Measurements from ENCODE around the gene SPIB. TPM values are rescaled to one million over a fixed set of nuclear protein-coding genes. Genes with fewer than 3 reads are reported as not detected.

Gene SPIB
- total RNA-seq, 4 donors from 2014 or later, result not detected

DNA sequence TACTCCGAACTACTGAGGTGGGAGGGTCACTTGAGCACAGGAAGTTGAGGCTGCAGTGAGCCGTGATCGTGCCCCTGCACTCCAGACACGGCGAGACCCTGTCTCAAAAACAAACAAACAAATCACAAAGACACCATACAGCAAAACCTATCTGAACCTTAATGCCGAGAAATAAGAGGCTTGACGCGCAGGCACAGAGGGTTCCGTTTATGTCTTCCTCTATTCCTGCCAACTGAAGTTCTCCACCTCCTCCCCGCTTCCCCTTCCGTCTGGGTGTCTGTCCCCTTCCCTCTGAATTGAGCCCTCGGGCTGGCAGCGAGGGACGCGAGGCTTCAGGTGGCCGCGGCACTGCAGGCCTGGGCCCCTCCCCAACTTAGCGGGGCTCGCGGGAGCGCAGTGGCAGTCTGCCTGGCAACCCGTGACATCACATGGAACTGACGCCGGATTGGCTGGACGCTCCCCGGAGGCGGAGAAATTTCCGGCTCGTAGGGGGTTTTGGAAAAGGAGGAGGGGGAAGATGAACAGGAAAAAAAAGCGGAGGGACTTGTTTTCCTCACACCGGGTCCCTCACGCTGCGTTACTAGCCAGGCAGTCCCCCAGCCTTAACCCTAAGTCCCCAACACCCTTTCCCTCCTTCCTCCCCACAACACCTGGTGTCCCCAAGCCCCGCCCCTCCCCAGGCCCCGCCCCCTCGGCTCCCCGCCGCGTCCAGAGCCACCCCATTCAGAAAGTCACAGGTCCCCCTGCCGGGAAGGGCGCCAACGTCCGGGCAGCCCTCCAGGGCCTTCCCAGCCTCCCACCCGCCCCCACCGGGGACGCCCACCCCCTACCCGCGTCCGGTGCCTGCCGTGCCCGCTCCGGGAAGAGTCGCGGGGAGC is 12.8 kb downstream of the SPIB start:
- Histone ChIP-seq H3K4me3 (peak overlapping the region; percentile 36 to 67), H3K27me3 (peaks cover 71% of the 10 kb centered on the region), H3K9me3 (no peaks in the 10 kb centered on the region), H3K4me1 (peaks cover 0 to 30% (median 7%) of the 10 kb centered on the region in 3 donors), H3K27ac (peak overlapping the region in 3 of 4 donors; percentile 58 to 72 (median 62)), H3K36me3 (no peaks in the 10 kb centered on the region)
- no peak for TF ChIP-seq POLR2AphosphoS5 (IDR thresholded peaks at IDR 0.05)
- no peak for TF ChIP-seq POLR2A (IDR thresholded peaks at IDR 0.05)
- TF ChIP-seq CTCF (IDR thresholded peaks at IDR 0.05), result no peak
- TF ChIP-seq EP300 (IDR thresholded peaks at IDR 0.05), result no peak
- 0 to 3% methylated on average over 11 of the region's 54 CpGs for WGBS, 2 donors (ENCODE audit: low coverage in 1 of 2)
- peak; percentile 88 for ATAC-seq

- no peak for ATAC-seq
- no peaks in the 10 kb centered on the region for H3K36me3 ChIP-seq
- peak within 1 kb of the TSS in 3 of 4 donors; percentile 58 to 72 (median 62) for H3K27ac ChIP-seq
- no peaks in the 10 kb centered on the region for H3K9me3 ChIP-seq
- TF ChIP-seq POLR2AphosphoS5 (IDR thresholded peaks at IDR 0.05), result no peak
- TF ChIP-seq EP300 (IDR thresholded peaks at IDR 0.05), result no peak
- no peak for TF ChIP-seq POLR2A (IDR thresholded peaks at IDR 0.05)
- no peak for TF ChIP-seq CTCF (IDR thresholded peaks at IDR 0.05)
- H3K4me3 ChIP-seq, result peak within 1 kb of the TSS; percentile 36 to 67
- peaks cover 74% of the 10 kb centered on the region for H3K27me3 ChIP-seq
- WGBS, 2 donors (ENCODE audit: low coverage in 1 of 2), result 0% methylated on average over 10 of the region's 40 CpGs; no CpG with 5 or more reads in 1 of the 2 donors
- peaks cover 0 to 30% (median 7%) of the 10 kb centered on the region in 3 donors for H3K4me1 ChIP-seq
These were observed 13.7 kb downstream of the SPIB start, which contains the start of gene MYBPC2 for GRCh38 chr19:50432221-50433028. Gene MYBPC2 (plus strand): TSS chr19:50432892. CDS start chr19:50432954, 62 bp downstream.

GRCh38 chr19:50433201-50434180 is 14.8 kb downstream of the SPIB start:
- H3K27me3 ChIP-seq, result peaks cover 69% of the 10 kb centered on the region
- 20 to 87% methylated on average over 2 to 3 of the region's 19 CpGs for WGBS, 2 donors (ENCODE audit: low coverage in 1 of 2)
- no peak for ATAC-seq
- H3K4me3 ChIP-seq, result no peak overlapping the region
- no peaks in the 10 kb centered on the region for H3K36me3 ChIP-seq
- TF ChIP-seq POLR2A (IDR thresholded peaks at IDR 0.05) (no peak), EP300 (IDR thresholded peaks at IDR 0.05) (no peak), POLR2AphosphoS5 (IDR thresholded peaks at IDR 0.05) (no peak), CTCF (IDR thresholded peaks at IDR 0.05) (no peak)
- no peaks in the 10 kb centered on the region for H3K9me3 ChIP-seq
- H3K27ac ChIP-seq, result no peak overlapping the region
- peaks cover 0 to 21% (median 7%) of the 10 kb centered on the region in 3 donors for H3K4me1 ChIP-seq

DNA sequence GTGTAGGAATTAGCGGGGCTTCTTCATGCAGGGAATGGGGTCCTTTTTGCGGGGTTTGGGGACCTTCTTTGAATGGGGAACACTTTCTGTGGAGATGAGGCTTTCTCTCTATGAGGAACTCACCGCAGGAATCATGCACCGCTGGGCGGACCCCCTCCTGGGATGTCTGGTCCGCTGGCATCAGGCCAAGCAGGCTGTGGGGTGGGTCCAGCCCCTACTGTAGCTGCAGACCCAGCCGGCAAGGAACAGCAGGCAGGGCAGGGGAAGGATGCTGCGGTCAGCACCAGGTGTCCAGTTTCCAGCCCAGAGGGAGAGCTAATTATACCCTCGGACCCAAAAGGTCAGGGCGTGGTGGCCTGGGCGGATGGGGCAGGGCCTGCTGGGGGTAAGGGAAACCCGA is 15.8 kb downstream of the SPIB start:
- H3K4me3 ChIP-seq, result no peak overlapping the region
- peaks cover 0 to 21% (median 7%) of the 10 kb centered on the region in 3 donors for H3K4me1 ChIP-seq
- H3K27ac ChIP-seq, result no peak overlapping the region
- H3K36me3 ChIP-seq, result no peaks in the 10 kb centered on the region
- no peaks in the 10 kb centered on the region for H3K9me3 ChIP-seq
- 32 to 80% methylated on average over 1 to 6 of the region's 12 CpGs for WGBS, 2 donors (ENCODE audit: low coverage in 1 of 2)
- peaks cover 65% of the 10 kb centered on the region for H3K27me3 ChIP-seq
- no peak for ATAC-seq
- no peak for TF ChIP-seq EP300 (IDR thresholded peaks at IDR 0.05)
- no peak for TF ChIP-seq CTCF (IDR thresholded peaks at IDR 0.05)
- no peak for TF ChIP-seq POLR2AphosphoS5 (IDR thresholded peaks at IDR 0.05)
- TF ChIP-seq POLR2A (IDR thresholded peaks at IDR 0.05), result no peak

Measured in gastroesophageal sphincter (tissue), 4 donors.